A549 (cell line): Measurements from ENCODE around the gene PREX1.

Experiments
- BHLHE40 ChIP-seq: IDR thresholded peaks from 2 replicates; pipeline ENCODE4 v1.6.1; 2012; ENCODE audit warnings: low read depth, low read length, inconsistent platforms
- CBX2 ChIP-seq: fragments of 200-600 bp; sonication (generic); IDR thresholded peaks from 2 replicates; pipeline ENCODE4 v1.6.1; 2016; ENCODE audit warnings: low read depth, mild to moderate bottlenecking, borderline replicate concordance
- CTCF ChIP-seq: fragments of >200 bp; sonication (Bioruptor Twin); formaldehyde crosslinking; IDR thresholded peaks from 3 replicates; pipeline ENCODE4 v1.5.1; 2016
- FOSL2 ChIP-seq, 2 experiments: fragments of 450-650 bp in 1 of 2; fragments of >200 bp in 1 of 2; sonication (Bioruptor Twin) in 1 of 2; formaldehyde crosslinking; IDR thresholded peaks; 2 replicates each; pipeline versions ENCODE4 v1.5.0 to v1.6.1; 2016 to 2020; ENCODE audit warnings: mild to moderate bottlenecking in 1 of 2, moderate library complexity in 1 of 2
- HDAC2 ChIP-seq: fragments of 200-600 bp; sonication (generic); IDR thresholded peaks from 2 replicates; pipeline ENCODE4 v1.6.1; 2016
- HEYL ChIP-seq: fragments of 250-450 bp; sonication (Bioruptor Pico); IDR thresholded peaks from 2 replicates; pipeline ENCODE4 v1.8.0; 2021; ENCODE audit warnings: mild to moderate bottlenecking, moderate library complexity
- JUNB ChIP-seq: fragments of >200 bp; sonication (Bioruptor Twin); formaldehyde crosslinking; IDR thresholded peaks from 2 replicates; pipeline ENCODE4 v1.6.1; 2016
- NR3C1 ChIP-seq: fragments of >200 bp; sonication (Bioruptor Twin); formaldehyde crosslinking; IDR thresholded peaks from 3 replicates; pipeline ENCODE4 v1.6.1; 2017
- RNF2 ChIP-seq: fragments of 200-600 bp; sonication (generic); IDR thresholded peaks from 2 replicates; pipeline ENCODE4 v1.6.1; 2016; ENCODE audit warnings: low read depth, mild to moderate bottlenecking, antibody characterized with exemption, moderate library complexity, borderline replicate concordance
- TFCP2L1 ChIP-seq: fragments of 250-450 bp; sonication (Bioruptor Pico); IDR thresholded peaks from 2 replicates; pipeline ENCODE4 v1.5.0; 2021; ENCODE audit warnings: mild to moderate bottlenecking

DNA sequence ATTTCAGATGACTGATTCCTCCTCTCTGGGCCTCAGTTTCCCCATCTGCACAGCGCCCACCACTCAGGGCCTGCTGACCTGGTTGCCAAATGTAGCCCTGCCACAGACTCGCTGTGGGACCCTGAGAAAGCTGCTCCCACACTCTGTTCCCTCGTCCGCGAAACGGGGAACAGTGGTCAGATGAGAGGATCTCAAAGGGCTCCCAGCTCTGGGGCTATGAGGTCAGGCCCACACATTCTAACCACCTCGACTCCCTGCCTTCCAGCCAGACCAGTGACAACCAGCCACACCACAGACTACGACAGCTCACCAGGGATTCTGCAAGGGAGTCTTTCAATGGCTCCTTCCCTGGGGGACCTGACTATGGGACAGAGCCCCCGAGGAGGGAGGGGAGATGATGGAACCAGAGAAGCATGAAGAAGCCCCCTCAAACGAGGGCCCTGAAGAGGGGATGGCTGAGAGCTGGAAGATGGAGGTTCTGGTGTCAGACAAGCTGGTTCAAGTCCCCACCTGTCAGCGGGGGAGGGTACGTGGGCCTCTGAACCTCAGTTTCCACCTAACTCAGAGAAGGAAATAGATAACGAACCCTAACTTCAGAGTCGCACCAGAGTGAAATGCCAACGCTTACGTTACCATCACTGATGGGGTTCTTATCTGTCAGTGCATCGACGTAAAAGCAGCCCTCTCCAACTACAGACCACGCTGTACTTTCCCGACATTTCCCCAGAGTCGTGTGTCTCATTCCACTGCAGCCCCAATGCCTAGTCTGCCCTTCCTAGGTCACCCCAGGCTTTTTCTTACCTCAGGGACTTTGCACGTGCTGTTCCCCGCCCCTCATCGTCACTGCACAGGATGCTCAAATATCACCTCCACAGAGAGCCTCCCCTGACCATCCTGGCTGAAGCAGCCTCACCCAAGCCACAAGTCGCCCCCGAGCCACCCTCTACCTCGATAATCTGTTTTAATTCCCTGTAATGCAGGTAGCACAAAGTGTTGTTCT is 60.5 kb downstream of the PREX1 start:
- TF ChIP-seq CTCF (no peak), JUNB (no peak), HEYL (CRISPR knock-in tag) (no peak), NR3C1 (no peak), TFCP2L1 (no peak), CBX2 (no peak), HDAC2 (no peak), BHLHE40 (no peak), FOSL2 (IDR thresholded peaks at IDR 0.05) (no peak), FOSL2 (CRISPR knock-in tag; IDR thresholded peaks at IDR 0.05) (no peak), RNF2 (no peak)
